Fibroblast of skin of abdomen (primary cell): Measurements from ENCODE around the gene PKN3.

ENCODE experiments used
- DNase-seq: peaks from one replicate; pipeline ENCODE4 v3.0.0-alpha.2; 2013

Gene PKN3

GRCh38 chr9:128718047-128718446 lies 15.7 kb downstream of the PKN3 start:
- DNase-seq: no peak

GRCh38 chr9:128718475-128718874 lies 16.2 kb downstream of the PKN3 start:
- no peak for DNase-seq

- no peak for DNase-seq
Observed at GRCh38 chr9:128719919-128720605, 17.8 kb downstream of the PKN3 start.

GRCh38 chr9:128720841-128721486 lies 18.7 kb downstream of the PKN3 start:
- no peak for DNase-seq

- DNase-seq: no peak
Observed at GRCh38 chr9:128721487-128722010, 19.2 kb downstream of the PKN3 start.

- DNase-seq: no peak
Observed at GRCh38 chr9:128722380-128723351, 20.4 kb downstream of the PKN3 start.

- no peak for DNase-seq
Observed at GRCh38 chr9:128723352-128723865, 21.1 kb downstream of the PKN3 start.

GRCh38 chr9:128723866-128724743 lies 21.8 kb downstream of the PKN3 start, which contains the start of gene ZDHHC12:
TSS of gene ZDHHC12 (minus strand) at chr9:128724127. CDS start at chr9:128724093, 34 bp downstream.
- DNase-seq: peak; percentile 90

GRCh38 chr9:128724744-128725211 lies 22.5 kb downstream of the PKN3 start:
- peak; percentile 69 for DNase-seq

GRCh38 chr9:128727640-128728248 lies 25.4 kb downstream of the PKN3 start:
- no peak for DNase-seq

- no peak for DNase-seq
Observed at GRCh38 chr9:128728298-128728697, 26.0 kb downstream of the PKN3 start.

GRCh38 chr9:128729302-128729701 lies 27.0 kb downstream of the PKN3 start:
- no peak for DNase-seq

- no peak for DNase-seq
Observed at GRCh38 chr9:128729766-128730517, 27.6 kb downstream of the PKN3 start.

- DNase-seq: no peak
Observed at GRCh38 chr9:128731093-128731492, 28.8 kb downstream of the PKN3 start.

GRCh38 chr9:128731691-128732090 lies 29.4 kb downstream of the PKN3 start:
- DNase-seq: no peak

GRCh38 chr9:128732576-128732975 lies 30.3 kb downstream of the PKN3 start:
- no peak for DNase-seq

GRCh38 chr9:128733256-128733655 lies 31.0 kb downstream of the PKN3 start:
- DNase-seq: peak; percentile 85

GRCh38 chr9:128735373-128735772 lies 33.1 kb downstream of the PKN3 start:
- DNase-seq: no peak

GRCh38 chr9:128742401-128742800 lies 40.1 kb downstream of the PKN3 start:
- no peak for DNase-seq

GRCh38 chr9:128743421-128743820 lies 41.1 kb downstream of the PKN3 start:
- no peak for DNase-seq
